Measurements from ENCODE around the gene ANKRD13B. TPM values are rescaled to one million over a fixed set of nuclear protein-coding genes. Genes with fewer than 3 reads are reported as not detected.

Gene ANKRD13B
- total RNA-seq, 1 donor from 2014 or later, result 13.8 TPM

DNA sequence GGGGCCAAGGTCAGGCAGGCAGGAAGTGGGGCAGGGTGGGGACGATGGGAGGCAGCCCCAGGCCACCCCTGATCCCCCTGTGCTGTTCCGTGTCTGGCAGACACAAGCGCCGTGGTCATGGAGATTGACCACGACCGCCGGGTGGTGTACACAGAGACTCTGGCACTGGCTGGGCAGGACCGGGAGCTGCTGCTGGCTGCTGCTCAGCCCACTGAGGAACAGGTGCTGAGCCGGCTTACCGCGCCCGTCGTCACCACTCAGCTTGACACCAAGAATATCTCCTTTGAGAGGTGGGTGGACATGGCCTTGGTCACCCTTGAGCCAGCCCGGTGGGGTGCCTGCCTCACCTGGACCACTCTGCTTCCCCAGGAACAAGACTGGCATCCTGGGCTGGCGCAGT, 16.1 kb downstream of the ANKRD13B start:
- TF ChIP-seq, protein P1, sequence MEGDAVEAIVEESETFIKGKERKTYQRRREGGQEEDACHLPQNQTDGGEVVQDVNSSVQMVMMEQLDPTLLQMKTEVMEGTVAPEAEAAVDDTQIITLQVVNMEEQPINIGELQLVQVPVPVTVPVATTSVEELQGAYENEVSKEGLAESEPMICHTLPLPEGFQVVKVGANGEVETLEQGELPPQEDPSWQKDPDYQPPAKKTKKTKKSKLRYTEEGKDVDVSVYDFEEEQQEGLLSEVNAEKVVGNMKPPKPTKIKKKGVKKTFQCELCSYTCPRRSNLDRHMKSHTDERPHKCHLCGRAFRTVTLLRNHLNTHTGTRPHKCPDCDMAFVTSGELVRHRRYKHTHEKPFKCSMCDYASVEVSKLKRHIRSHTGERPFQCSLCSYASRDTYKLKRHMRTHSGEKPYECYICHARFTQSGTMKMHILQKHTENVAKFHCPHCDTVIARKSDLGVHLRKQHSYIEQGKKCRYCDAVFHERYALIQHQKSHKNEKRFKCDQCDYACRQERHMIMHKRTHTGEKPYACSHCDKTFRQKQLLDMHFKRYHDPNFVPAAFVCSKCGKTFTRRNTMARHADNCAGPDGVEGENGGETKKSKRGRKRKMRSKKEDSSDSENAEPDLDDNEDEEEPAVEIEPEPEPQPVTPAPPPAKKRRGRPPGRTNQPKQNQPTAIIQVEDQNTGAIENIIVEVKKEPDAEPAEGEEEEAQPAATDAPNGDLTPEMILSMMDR (IDR thresholded peaks at IDR 0.05; ENCODE audit: insufficient read depth, low read length, poor library complexity, severe bottlenecking), result no peak
- DNase-seq (ENCODE audit: low read depth), result no peak
- H3K27me3 ChIP-seq (ENCODE audit: control insufficient read depth, insufficient read depth, low read length), result peaks cover 6% of the 10 kb centered on the region
- H3K4me3 ChIP-seq (ENCODE audit: low read depth, low read length), result no peak overlapping the region
- no peaks in the 10 kb centered on the region for H3K36me3 ChIP-seq (ENCODE audit: control insufficient read depth, insufficient read depth, low read length)

DNA sequence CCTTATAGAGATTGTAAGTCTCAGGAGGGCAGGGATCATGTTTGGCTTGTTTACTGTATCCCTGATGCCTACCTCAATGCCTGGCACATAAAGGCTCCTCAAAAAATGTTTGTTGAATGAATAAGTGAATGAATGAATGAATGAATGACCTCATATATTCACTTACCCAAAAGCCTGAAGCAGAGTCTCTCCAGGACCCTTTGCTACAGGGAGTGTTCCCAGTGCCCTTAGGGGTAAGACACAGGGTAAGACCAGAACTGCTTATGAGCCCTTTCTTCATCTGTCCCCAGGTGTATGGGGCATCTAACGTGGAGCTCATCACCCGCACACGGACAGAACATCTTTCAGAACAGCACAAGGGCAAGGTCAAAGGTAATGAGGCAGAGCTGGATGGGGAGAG, 17.5 kb downstream of the ANKRD13B start:
- Histone ChIP-seq H3K36me3 (ENCODE audit: control insufficient read depth, insufficient read depth, low read length) (no peaks in the 10 kb centered on the region), H3K4me3 (ENCODE audit: low read depth, low read length) (no peak overlapping the region), H3K27me3 (ENCODE audit: control insufficient read depth, insufficient read depth, low read length) (peaks cover 6% of the 10 kb centered on the region)
- TF ChIP-seq, protein P1 (IDR thresholded peaks at IDR 0.05; ENCODE audit: insufficient read depth, low read length, poor library complexity, severe bottlenecking), result no peak
- DNase-seq (ENCODE audit: low read depth), result no peak

DNA sequence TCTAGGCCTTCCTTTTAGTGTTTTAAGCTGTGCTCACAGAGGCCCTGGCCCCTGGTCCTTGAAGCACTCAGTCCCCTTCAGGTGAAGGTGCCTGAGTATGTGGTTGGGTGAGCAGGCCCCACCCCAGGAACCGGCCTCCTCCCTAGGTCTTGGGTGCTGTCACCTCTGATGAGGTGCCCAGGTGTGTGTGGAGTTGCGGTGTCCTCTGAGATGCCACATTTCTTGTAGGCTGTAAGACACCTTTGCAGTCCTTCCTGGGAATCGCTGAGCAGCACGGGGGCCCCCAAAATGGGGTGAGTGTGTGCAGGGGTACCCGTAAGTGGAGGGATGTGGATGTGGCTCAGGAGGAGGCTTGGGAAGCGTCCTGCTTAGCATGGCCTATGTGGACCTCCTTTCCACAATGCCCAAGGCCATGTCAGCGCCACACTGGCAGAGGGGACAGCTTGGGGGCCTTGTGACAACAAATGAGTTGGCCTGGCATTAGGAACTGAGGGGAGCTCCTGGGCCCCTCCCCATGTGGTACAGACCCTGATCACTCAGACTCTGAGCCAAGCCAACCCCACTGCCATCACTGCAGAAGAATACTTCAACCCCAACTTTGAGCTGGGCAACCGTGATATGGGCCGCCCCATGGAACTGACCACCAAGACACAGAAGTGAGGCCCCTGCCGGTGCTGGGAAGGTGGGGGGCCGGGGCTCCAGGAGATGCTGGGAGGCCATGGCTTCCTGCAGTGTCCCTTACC, 18.6 kb downstream of the ANKRD13B start:
- Histone ChIP-seq H3K4me3 (ENCODE audit: low read depth, low read length) (no peak overlapping the region), H3K27me3 (ENCODE audit: control insufficient read depth, insufficient read depth, low read length) (peaks cover 10% of the 10 kb centered on the region), H3K36me3 (ENCODE audit: control insufficient read depth, insufficient read depth, low read length) (no peaks in the 10 kb centered on the region)
- no peak for DNase-seq (ENCODE audit: low read depth)
- TF ChIP-seq, protein P1 (IDR thresholded peaks at IDR 0.05; ENCODE audit: insufficient read depth, low read length, poor library complexity, severe bottlenecking), result no peak

DNA sequence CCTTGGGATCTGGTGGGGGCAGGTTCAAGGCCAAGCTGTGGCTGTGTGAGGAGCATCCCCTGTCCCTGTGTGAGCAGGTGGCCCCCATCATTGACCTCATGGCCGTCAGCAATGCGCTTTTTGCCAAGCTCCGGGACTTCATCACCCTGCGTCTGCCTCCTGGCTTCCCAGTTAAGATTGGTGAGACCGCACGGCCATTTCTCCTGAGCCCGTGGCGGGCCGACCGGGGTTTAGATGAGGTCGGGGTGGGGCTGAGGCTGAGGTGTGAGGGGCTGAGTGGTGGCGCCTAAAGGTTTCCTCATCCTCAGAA, 19.1 kb downstream of the ANKRD13B start:
- Histone ChIP-seq H3K27me3 (ENCODE audit: control insufficient read depth, insufficient read depth, low read length) (peaks cover 15% of the 10 kb centered on the region), H3K4me3 (ENCODE audit: low read depth, low read length) (no peak overlapping the region), H3K36me3 (ENCODE audit: control insufficient read depth, insufficient read depth, low read length) (no peaks in the 10 kb centered on the region)
- DNase-seq (ENCODE audit: low read depth), result no peak
- TF ChIP-seq, protein P1 (IDR thresholded peaks at IDR 0.05; ENCODE audit: insufficient read depth, low read length, poor library complexity, severe bottlenecking), result no peak

- TF ChIP-seq, protein P1 (IDR thresholded peaks at IDR 0.05; ENCODE audit: insufficient read depth, low read length, poor library complexity, severe bottlenecking), result no peak
- no peaks in the 10 kb centered on the region for H3K36me3 ChIP-seq (ENCODE audit: control insufficient read depth, insufficient read depth, low read length)
- DNase-seq (ENCODE audit: low read depth), result no peak
- peak overlapping the region; percentile 1 for H3K4me3 ChIP-seq (ENCODE audit: low read depth, low read length)
- H3K27me3 ChIP-seq (ENCODE audit: control insufficient read depth, insufficient read depth, low read length), result peaks cover 18% of the 10 kb centered on the region
These were observed 19.7 kb downstream of the ANKRD13B start for GRCh38 chr17:29612404-29613280.

Data from kidney epithelial cell (primary cell).